PC-9 (cell line): Measurements from ENCODE around the gene SSR3. TPM values are rescaled to one million over a fixed set of nuclear protein-coding genes. Genes with fewer than 3 reads are reported as not detected.

Source experiments
- BruUV-seq: library from RNA; stranded (reverse); fragments of 400-500 nt; replicated peaks from 2 replicates; lab custom pipeline; 2021; lab: Mats Ljungman, UMichigan
- CTCF ChIA-PET: fragments of 300-600 bp; sonication (Branson Sonifier 250); formaldehyde crosslinking; loops from one replicate; lab custom pipeline; 2022; ENCODE audit warnings: antibody characterized with exemption; lab: Charles Lee
- POLR2A ChIA-PET: fragments of 300-600 bp; sonication (Branson Sonifier 250); formaldehyde crosslinking; loops from one replicate; lab custom pipeline; 2022; ENCODE audit warnings: antibody characterized with exemption; ENCODE audit not compliant: unreplicated experiment; lab: Charles Lee
- DNase-seq, 2 experiments: peaks; one replicate each; pipeline versions ENCODE4 v3.0.0 to v3.0.0-alpha.2; 2015 to 2022; ENCODE audit warnings: mixed read lengths in 1 of 2
- H2AFZ ChIP-seq: fragments of 200-600 bp; sonication (generic); 2 replicates; pipeline ENCODE4 v1.8.1; 2017; ENCODE audit warnings: antibody characterized with exemption
- H3F3A ChIP-seq: fragments of 200-600 bp; sonication (generic); 2 replicates; pipeline ENCODE4 v1.8.1; 2017; ENCODE audit warnings: antibody characterized with exemption, mild to moderate bottlenecking, low read depth; ENCODE audit not compliant: insufficient read depth
- H3K27ac ChIP-seq: fragments of 200-600 bp; sonication (generic); 2 replicates; pipeline ENCODE4 v1.6.1; 2016; ENCODE audit warnings: mixed run types
- H3K27me3 ChIP-seq: fragments of 200-600 bp; sonication (generic); 2 replicates; pipeline ENCODE4 v1.6.1; 2016; ENCODE audit warnings: low read depth, mixed run types; ENCODE audit not compliant: insufficient read depth
- H3K36me3 ChIP-seq: fragments of 200-600 bp; sonication (generic); 2 replicates; pipeline ENCODE4 v1.6.1; 2016; ENCODE audit warnings: low read depth, mixed run types
- H3K4me1 ChIP-seq: fragments of 200-600 bp; sonication (generic); replicated peaks from 2 replicates; pipeline ENCODE4 v1.6.1; 2016; ENCODE audit warnings: mixed run types; ENCODE audit not compliant: insufficient read depth
- H3K4me2 ChIP-seq: fragments of 200-600 bp; sonication (generic); 2 replicates; pipeline ENCODE4 v1.6.1; 2017; ENCODE audit warnings: mixed run types
- H3K4me3 ChIP-seq: fragments of 200-600 bp; sonication (generic); 2 replicates; pipeline ENCODE4 v1.6.1; 2016; ENCODE audit warnings: mixed run types
- H3K79me2 ChIP-seq: fragments of 200-600 bp; sonication (generic); 2 replicates; pipeline ENCODE4 v1.6.1; 2017; ENCODE audit warnings: low read depth, mixed run types
- H3K9me2 ChIP-seq: fragments of 200-600 bp; sonication (generic); 2 replicates; pipeline ENCODE4 v1.8.1; 2017; ENCODE audit warnings: mild to moderate bottlenecking; ENCODE audit not compliant: insufficient read depth
- H3K9me3 ChIP-seq: fragments of 200-600 bp; sonication (generic); 2 replicates; pipeline ENCODE4 v1.8.1; 2016; ENCODE audit warnings: low read depth; ENCODE audit not compliant: insufficient read depth
- H4K20me1 ChIP-seq: fragments of 200-600 bp; sonication (generic); 2 replicates; pipeline ENCODE4 v1.8.1; 2017; ENCODE audit not compliant: insufficient read depth
- CTCF ChIP-seq: fragments of 200-600 bp; sonication (generic); conservative IDR thresholded peaks from 2 replicates; pipeline ENCODE4 v1.6.1; 2017; ENCODE audit warnings: mixed run types, antibody characterized with exemption, mild to moderate bottlenecking, moderate library complexity
- EZH2 ChIP-seq: fragments of 200-600 bp; sonication (generic); IDR thresholded peaks from 2 replicates; pipeline ENCODE4 v1.8.0; 2017; ENCODE audit warnings: antibody characterized with exemption, low read depth
- intact Hi-C: fragments of 100-400 bp; cut with micrococcal nuclease; formaldehyde crosslinking; loops from one replicate; pipeline ENCODE4 v1.10.0; 2022; ENCODE audit not compliant: unreplicated experiment
- total RNA-seq: library from RNA; stranded (reverse); gene quantifications from 2 replicates; pipeline ENCODE4 v1.2.3, GENCODE V29; 2021

The SSR3 gene
- total RNA-seq, 1 experiment from 2014 or later = 152 TPM

- H3F3A ChIP-seq = no peaks in the 10 kb centered on the region; the same call in 1 of the 2 replicates
- H3K36me3 ChIP-seq = peaks cover 43% of the 10 kb centered on the region
- CTCF ChIA-PET = interaction anchor here (2.2 kb wide), 1 partner anchor 119 kb away, joined by 15 read pairs; no protein-coding TSS in a partner anchor
- H2AFZ ChIP-seq = peak overlapping the region; percentile 86
- TF ChIP-seq CTCF (no peak), EZH2 (no peak)
- H3K9me2 ChIP-seq = no peaks in the 10 kb centered on the region
- intact Hi-C loops = loop anchor here (2.0 kb wide), 2 partner anchors 50 to 526 kb away; no protein-coding TSS in a partner anchor
- BruUV-seq = no TSS peak
- H3K9me3 ChIP-seq = no peaks in the 10 kb centered on the region
- H3K4me2 ChIP-seq = peak overlapping the region; percentile 79
- peaks cover 35% of the 10 kb centered on the region for H3K4me1 ChIP-seq
- peak overlapping the region; percentile 83 for H3K27ac ChIP-seq
- H3K27me3 ChIP-seq = no peaks in the 10 kb centered on the region
- peaks cover 21% of the 10 kb centered on the region; the same call in 1 of the 2 replicates for H4K20me1 ChIP-seq
- POLR2A ChIA-PET = interaction anchor here (0.6 to 0.9 kb wide), 7 partner anchors 74 to 683 kb away, joined by 3 to 5 read pairs (median 4); partner anchors contain the start of gene TIPARP
- H3K79me2 ChIP-seq = peaks cover 54% of the 10 kb centered on the region
- peak overlapping the region; percentile 99 for H3K4me3 ChIP-seq
- DNase-seq = no peak
Measured at GRCh38 chr3:156554515-156554841, 439 bp downstream of the SSR3 start.

DNA sequence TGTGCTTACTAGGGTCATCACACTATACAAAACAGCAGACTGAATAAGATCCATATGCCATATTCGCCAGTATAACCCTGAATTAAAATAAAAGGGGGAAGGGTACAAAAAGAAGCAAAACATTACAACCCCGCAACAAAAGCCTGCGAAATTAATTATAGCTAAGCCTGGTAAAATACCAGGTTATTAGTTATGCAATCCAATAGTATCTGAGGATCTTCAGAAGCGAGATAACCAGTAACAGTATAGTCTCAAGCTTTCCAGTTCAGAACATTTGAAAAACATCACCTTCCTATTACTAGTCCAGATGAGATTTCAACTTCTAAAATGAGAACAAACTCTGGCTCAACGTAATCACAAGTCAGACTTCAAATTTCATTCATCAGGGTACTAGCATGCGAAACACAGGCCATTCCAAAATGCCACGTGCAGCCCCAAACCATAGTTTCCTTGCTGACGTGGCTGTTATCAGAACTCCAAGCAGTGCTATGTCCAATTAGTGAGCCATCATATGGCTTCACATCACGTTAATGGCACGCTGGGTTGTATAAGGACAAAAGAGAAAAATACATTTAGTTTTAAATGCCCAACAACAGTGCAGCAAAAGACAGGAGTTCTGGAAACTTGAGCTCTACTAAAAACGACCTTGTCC is 1.1 kb downstream of the SSR3 start:
- ChIA-PET POLR2A (interaction anchor here (0.6 to 0.8 kb wide), 5 partner anchors 47 to 254 kb away, joined by 3 to 7 read pairs (median 4); no protein-coding TSS in a partner anchor), CTCF (interaction anchor here (2.2 kb wide), 1 partner anchor 120 kb away, joined by 15 read pairs; no protein-coding TSS in a partner anchor)
- no peaks in the 10 kb centered on the region for H3K9me2 ChIP-seq
- H3K4me1 ChIP-seq = peaks cover 35% of the 10 kb centered on the region
- BruUV-seq = TSS peak; percentile 26
- H3K27me3 ChIP-seq = no peaks in the 10 kb centered on the region
- peaks cover 27% of the 10 kb centered on the region; the same call in 1 of the 2 replicates for H4K20me1 ChIP-seq
- H2AFZ ChIP-seq = peak overlapping the region; percentile 86; the same call in 1 of the 2 replicates
- H3K79me2 ChIP-seq = peaks cover 61% of the 10 kb centered on the region
- TF ChIP-seq EZH2 (no peak), CTCF (no peak)
- DNase-seq = peak in 1 of 2 experiments; percentile 53
- H3K9me3 ChIP-seq = no peaks in the 10 kb centered on the region
- H3K4me2 ChIP-seq = peak overlapping the region; percentile 79
- intact Hi-C loops = loop anchor here (2.0 kb wide), 2 partner anchors 51 to 527 kb away; no protein-coding TSS in a partner anchor
- H3F3A ChIP-seq = no peaks in the 10 kb centered on the region; the same call in 1 of the 2 replicates
- peaks cover 49% of the 10 kb centered on the region for H3K36me3 ChIP-seq
- H3K27ac ChIP-seq = peak overlapping the region; percentile 83
- H3K4me3 ChIP-seq = peak overlapping the region; percentile 99

DNA sequence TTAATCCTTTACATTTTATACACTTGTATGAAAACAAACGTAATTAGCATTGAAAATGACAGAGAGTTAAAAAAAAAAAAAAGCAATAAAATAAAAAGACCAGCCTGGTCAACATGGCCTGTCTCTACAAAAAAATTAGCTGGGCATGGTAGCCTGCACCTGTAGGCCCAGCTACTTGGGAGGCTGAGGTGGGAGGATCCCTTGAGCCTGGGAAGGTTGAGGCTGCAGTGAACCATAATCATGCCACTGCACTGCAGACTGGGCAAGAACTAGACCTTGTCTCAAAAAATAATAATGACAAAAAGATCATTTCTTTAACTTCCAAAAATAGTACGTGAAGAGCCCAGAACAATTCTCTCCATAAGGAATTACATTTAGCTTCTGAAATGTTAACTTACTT is 1.9 kb downstream of the SSR3 start:
- Histone ChIP-seq H2AFZ (no peak overlapping the region), H3K27me3 (no peaks in the 10 kb centered on the region), H3K9me3 (no peaks in the 10 kb centered on the region), H3K4me2 (peak overlapping the region; percentile 79), H3F3A (peaks cover 5% of the 10 kb centered on the region; the same call in 1 of the 2 replicates), H3K4me3 (peak overlapping the region; percentile 99), H3K9me2 (no peaks in the 10 kb centered on the region), H3K27ac (no peak overlapping the region), H3K4me1 (peaks cover 35% of the 10 kb centered on the region), H4K20me1 (peaks cover 29% of the 10 kb centered on the region; the same call in 1 of the 2 replicates), H3K36me3 (peaks cover 57% of the 10 kb centered on the region), H3K79me2 (peaks cover 69% of the 10 kb centered on the region)
- intact Hi-C loops = no loop called here
- DNase-seq = no peak
- ChIA-PET POLR2A (interaction anchor here (0.7 kb wide), 1 partner anchor 780 kb away, joined by 17 read pairs; no protein-coding TSS in a partner anchor), CTCF (interaction anchor here (0.7 kb wide), 1 partner anchor 537 kb away, joined by 7 read pairs; no protein-coding TSS in a partner anchor)
- TF ChIP-seq EZH2 (no peak), CTCF (no peak)
- no TSS peak for BruUV-seq
